Measurements from ENCODE around the gene PARP6.

PARP6 gene

DNA sequence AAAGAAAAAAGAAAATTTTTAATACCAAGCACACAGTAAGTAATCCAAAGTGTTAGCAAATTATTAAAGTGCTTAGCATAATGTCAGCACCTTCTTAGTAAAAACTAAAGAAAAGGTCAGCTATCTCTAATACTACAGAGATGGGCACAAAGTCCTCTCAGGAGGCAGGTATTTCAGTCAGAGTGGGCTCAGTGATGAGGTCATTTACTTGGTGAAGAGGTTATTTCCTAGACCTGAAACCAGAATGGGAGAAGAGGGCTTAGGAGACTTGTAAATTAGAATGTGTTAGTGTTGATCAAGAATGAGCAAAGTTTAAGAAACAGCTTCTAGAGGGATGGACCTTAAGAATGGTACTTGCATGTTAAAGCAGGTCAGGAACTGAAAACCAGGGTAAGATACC lies 32.7 kb downstream of the PARP6 start:
- Histone ChIP-seq H3K9me3 (ENCODE audit: low read length) (no peaks in the 10 kb centered on the region), H3K4me1 (ENCODE audit: insufficient read depth, low read length) (peaks cover 7% of the 10 kb centered on the region), H3K27me3 (ENCODE audit: control insufficient read depth in 1 of 2, insufficient read depth in 2 of 2, low read length in 2 of 2) (no peaks in the 10 kb centered on the region), H3K4me3 (ENCODE audit: low read depth in 1 of 2, low read length in 2 of 2) (no peak overlapping the region), H3K36me3 (ENCODE audit: insufficient read depth, low read length) (peaks cover 39% of the 10 kb centered on the region), H3K9ac (ENCODE audit: low read length) (no peak overlapping the region), H3K27ac (ENCODE audit: low read depth, low read length) (no peak overlapping the region)

DNA sequence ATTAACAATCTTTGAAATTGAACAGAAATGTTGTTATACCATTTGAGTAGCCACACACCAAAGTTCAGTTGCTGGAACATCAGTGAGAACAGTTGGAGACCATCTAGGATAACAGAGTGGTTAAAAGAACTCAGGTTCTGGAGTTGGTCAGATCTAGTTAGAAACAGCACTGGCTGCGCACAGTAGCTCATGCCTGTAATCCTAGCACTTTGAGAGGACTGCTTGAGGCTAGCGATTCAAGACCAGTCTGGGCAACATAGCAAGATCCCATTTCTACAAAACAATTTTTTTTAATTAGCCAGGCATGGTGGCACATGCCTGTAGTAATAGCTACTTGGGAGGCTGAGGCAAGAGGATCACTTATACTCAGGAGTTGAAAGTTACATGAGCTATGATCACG lies 33.8 kb downstream of the PARP6 start:
- Histone ChIP-seq H3K4me1 (ENCODE audit: insufficient read depth, low read length) (peaks cover 7% of the 10 kb centered on the region), H3K9me3 (ENCODE audit: low read length) (no peaks in the 10 kb centered on the region), H3K27me3 (ENCODE audit: control insufficient read depth in 1 of 2, insufficient read depth in 2 of 2, low read length in 2 of 2) (no peaks in the 10 kb centered on the region), H3K9ac (ENCODE audit: low read length) (no peak overlapping the region), H3K27ac (ENCODE audit: low read depth, low read length) (no peak overlapping the region), H3K36me3 (ENCODE audit: insufficient read depth, low read length) (peaks cover 30% of the 10 kb centered on the region), H3K4me3 (ENCODE audit: low read depth in 1 of 2, low read length in 2 of 2) (no peak overlapping the region)

- no peak overlapping the region for H3K9ac ChIP-seq (ENCODE audit: low read length)
- H3K4me3 ChIP-seq (ENCODE audit: low read depth in 1 of 2, low read length in 2 of 2), result no peak overlapping the region
- peaks cover 26% of the 10 kb centered on the region for H3K36me3 ChIP-seq (ENCODE audit: insufficient read depth, low read length)
- H3K27me3 ChIP-seq (ENCODE audit: control insufficient read depth in 1 of 2, insufficient read depth in 2 of 2, low read length in 2 of 2), result no peaks in the 10 kb centered on the region
- H3K9me3 ChIP-seq (ENCODE audit: low read length), result no peaks in the 10 kb centered on the region
- H3K27ac ChIP-seq (ENCODE audit: low read depth, low read length), result no peak overlapping the region
- peaks cover 7% of the 10 kb centered on the region for H3K4me1 ChIP-seq (ENCODE audit: insufficient read depth, low read length)
Observed at GRCh38 chr15:72237853-72238224, 34.5 kb downstream of the PARP6 start.

- Histone ChIP-seq H3K9ac (ENCODE audit: low read length) (no peak overlapping the region), H3K27ac (ENCODE audit: low read depth, low read length) (no peak overlapping the region), H3K36me3 (ENCODE audit: insufficient read depth, low read length) (peaks cover 20% of the 10 kb centered on the region), H3K27me3 (ENCODE audit: control insufficient read depth in 1 of 2, insufficient read depth in 2 of 2, low read length in 2 of 2) (no peaks in the 10 kb centered on the region), H3K4me1 (ENCODE audit: insufficient read depth, low read length) (peaks cover 9% of the 10 kb centered on the region), H3K4me3 (ENCODE audit: low read depth in 1 of 2, low read length in 2 of 2) (no peak overlapping the region), H3K9me3 (ENCODE audit: low read length) (no peaks in the 10 kb centered on the region)
Observed at GRCh38 chr15:72237029-72237852, 35.1 kb downstream of the PARP6 start.

DNA sequence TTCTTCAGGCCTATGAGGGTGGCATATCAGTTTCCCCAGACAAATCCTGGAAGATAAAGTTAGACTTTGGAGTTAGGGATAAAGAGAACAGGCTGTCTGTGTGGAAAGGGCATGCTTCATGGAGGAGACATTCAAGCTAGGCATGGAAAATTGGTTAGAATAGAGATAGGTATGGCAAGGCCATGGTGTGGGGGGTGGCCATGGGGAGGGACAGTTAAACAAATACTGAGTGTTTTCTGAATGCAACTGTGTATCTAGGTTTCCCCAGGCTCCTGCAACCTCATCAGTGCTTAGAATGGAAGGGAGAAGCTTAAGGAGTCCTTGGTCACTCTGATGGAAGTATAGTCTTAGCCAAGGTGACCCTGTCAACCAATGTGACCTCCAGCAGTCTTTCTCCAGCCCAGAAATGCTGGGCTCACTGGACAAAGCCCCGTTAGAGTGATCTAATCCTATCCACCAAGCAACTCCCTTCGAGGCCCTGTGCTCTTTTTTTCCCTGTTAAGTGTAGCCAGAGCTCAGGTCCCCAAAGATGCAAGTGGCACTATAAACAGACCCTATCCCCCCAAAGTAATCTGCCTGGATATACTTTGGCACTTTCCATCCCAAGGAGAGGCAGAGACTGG lies 35.9 kb downstream of the PARP6 start:
- Histone ChIP-seq H3K36me3 (ENCODE audit: insufficient read depth, low read length) (peaks cover 12% of the 10 kb centered on the region), H3K9me3 (ENCODE audit: low read length) (no peaks in the 10 kb centered on the region), H3K27me3 (ENCODE audit: control insufficient read depth in 1 of 2, insufficient read depth in 2 of 2, low read length in 2 of 2) (no peaks in the 10 kb centered on the region), H3K9ac (ENCODE audit: low read length) (no peak overlapping the region), H3K4me3 (ENCODE audit: low read depth in 1 of 2, low read length in 2 of 2) (no peak overlapping the region), H3K4me1 (ENCODE audit: insufficient read depth, low read length) (peaks cover 15% of the 10 kb centered on the region), H3K27ac (ENCODE audit: low read depth, low read length) (no peak overlapping the region)

- H3K27me3 ChIP-seq (ENCODE audit: control insufficient read depth in 1 of 2, insufficient read depth in 2 of 2, low read length in 2 of 2), result no peaks in the 10 kb centered on the region
- no peak overlapping the region for H3K9ac ChIP-seq (ENCODE audit: low read length)
- H3K4me1 ChIP-seq (ENCODE audit: insufficient read depth, low read length), result peaks cover 15% of the 10 kb centered on the region
- H3K4me3 ChIP-seq (ENCODE audit: low read depth in 1 of 2, low read length in 2 of 2), result no peak overlapping the region
- H3K36me3 ChIP-seq (ENCODE audit: insufficient read depth, low read length), result peaks cover under 1% of the 10 kb centered on the region
- no peak overlapping the region for H3K27ac ChIP-seq (ENCODE audit: low read depth, low read length)
- H3K9me3 ChIP-seq (ENCODE audit: low read length), result no peaks in the 10 kb centered on the region
Observed at GRCh38 chr15:72235298-72235697, 37.1 kb downstream of the PARP6 start.

DNA sequence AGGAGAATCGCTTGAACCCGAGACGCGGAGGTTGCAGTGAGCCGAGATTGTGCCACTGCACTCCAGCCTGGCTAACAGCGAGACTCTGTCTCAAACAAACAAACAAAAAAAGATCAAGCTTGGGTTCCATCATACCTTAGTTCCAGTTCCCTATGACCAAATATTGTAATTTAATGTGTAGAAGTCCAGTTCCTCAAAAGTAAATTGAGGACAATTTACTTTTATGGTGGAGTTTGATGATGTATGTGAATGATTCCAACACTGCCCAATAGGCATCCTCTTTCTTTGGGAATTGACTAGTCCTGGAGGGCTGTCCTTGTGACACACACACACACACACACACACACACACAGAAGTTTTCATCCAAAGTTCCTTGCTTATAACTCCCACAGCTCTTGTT lies 38.6 kb downstream of the PARP6 start:
- peaks cover 24% of the 10 kb centered on the region for H3K4me1 ChIP-seq (ENCODE audit: insufficient read depth, low read length)
- no peak overlapping the region for H3K9ac ChIP-seq (ENCODE audit: low read length)
- H3K27ac ChIP-seq (ENCODE audit: low read depth, low read length), result no peak overlapping the region

DNA sequence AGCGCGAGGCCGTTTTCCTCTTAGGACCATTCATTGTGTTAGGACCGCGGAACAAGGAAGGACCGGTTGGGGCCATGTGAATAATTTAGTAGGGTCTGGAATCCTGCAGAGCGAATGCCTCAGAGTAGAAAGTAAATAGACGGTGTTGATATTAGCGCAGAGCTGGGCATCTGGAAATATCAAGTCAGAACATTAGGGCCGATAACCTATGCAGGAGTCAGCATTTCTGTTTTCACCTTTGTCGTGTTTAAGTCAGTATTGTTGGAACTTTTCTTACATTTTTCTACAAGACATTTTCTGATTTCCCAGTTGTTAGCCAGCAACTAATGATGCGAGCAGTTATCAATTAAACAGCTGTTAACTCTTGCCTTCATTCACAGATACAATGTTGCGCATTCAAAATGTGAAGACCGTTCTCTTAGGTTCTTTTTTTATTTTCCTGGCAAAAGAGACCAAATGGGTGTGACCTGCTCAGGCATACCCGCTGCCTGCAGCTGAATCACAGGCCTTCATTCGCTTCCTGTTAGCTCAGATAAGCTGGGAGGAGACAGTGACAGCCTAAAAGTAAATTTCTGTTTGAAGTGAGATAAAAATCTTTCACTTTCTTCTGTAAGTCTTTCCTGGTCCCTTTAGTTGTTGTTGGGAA lies 40.4 kb downstream of the PARP6 start:
- H3K9ac ChIP-seq (ENCODE audit: low read length), result peak overlapping the region; percentile 46
- H3K27ac ChIP-seq (ENCODE audit: low read depth, low read length), result peak overlapping the region; percentile 98
- H3K36me3 ChIP-seq (ENCODE audit: insufficient read depth, low read length), result no peaks in the 10 kb centered on the region
- H3K4me3 ChIP-seq (ENCODE audit: low read depth in 1 of 2, low read length in 2 of 2), result peak overlapping the region; percentile 86 to 91
- H3K4me1 ChIP-seq (ENCODE audit: insufficient read depth, low read length), result peaks cover 36% of the 10 kb centered on the region
- no peaks in the 10 kb centered on the region for H3K9me3 ChIP-seq (ENCODE audit: low read length)
- H3K27me3 ChIP-seq (ENCODE audit: control insufficient read depth in 1 of 2, insufficient read depth in 2 of 2, low read length in 2 of 2), result no peaks in the 10 kb centered on the region

More for the DNA sequence above, 38.6 kb downstream of the PARP6 start:
- H3K4me3 ChIP-seq (ENCODE audit: low read depth in 1 of 2, low read length in 2 of 2), result no peak overlapping the region
- H3K36me3 ChIP-seq (ENCODE audit: insufficient read depth, low read length), result no peaks in the 10 kb centered on the region
- H3K9me3 ChIP-seq (ENCODE audit: low read length), result no peaks in the 10 kb centered on the region
- no peaks in the 10 kb centered on the region for H3K27me3 ChIP-seq (ENCODE audit: control insufficient read depth in 1 of 2, insufficient read depth in 2 of 2, low read length in 2 of 2)

DNA sequence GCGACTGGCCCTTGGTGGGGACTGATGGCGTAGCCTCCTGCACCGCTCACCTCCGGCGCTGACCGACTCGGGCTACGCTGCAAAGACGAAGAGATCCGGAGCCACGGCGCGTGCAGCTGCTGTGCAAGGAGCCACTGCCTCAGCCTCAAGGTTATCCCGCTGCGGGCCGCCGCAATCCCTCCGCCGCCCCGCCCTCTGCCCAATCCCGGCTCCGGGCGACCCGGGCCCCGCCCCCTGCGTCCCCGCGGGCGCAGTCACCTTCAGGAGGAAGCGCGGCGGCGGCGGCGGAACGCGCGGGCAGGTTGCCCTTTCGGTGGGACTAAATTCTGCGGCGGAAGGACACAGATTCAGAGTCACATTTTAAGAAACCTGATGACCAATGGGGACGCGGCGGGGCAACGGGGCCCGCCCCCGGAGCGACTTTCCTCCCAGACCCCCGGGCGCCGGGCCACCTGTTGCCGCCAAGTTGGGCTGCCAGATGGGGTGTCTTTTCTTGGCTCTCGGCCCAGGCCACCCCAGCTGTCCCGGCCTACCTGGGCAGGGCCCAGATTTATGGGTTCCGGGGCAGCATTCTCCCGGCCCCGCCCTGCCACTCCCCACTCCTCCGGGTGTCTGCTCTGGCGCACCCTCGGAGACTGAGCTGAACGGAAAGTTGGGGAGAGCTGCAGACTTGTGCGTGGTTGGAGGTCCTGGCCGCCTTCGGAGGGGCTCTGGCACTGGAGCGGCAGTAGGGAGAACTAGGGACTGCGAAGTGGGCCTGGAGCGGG lies 41.1 kb downstream of the PARP6 start, which contains the start of gene PKM:
Gene PKM (minus strand): TSS at position 125 of the 767 bp plus-strand sequence. CDS start 12,093 bp downstream, outside the sequence.
- Histone ChIP-seq H3K4me3 (ENCODE audit: low read depth in 1 of 2, low read length in 2 of 2) (peak within 1 kb of the TSS; percentile 86 to 91), H3K9me3 (ENCODE audit: low read length) (no peaks in the 10 kb centered on the region), H3K27me3 (ENCODE audit: control insufficient read depth in 1 of 2, insufficient read depth in 2 of 2, low read length in 2 of 2) (no peaks in the 10 kb centered on the region), H3K9ac (ENCODE audit: low read length) (peak within 1 kb of the TSS; percentile 81), H3K27ac (ENCODE audit: low read depth, low read length) (peak within 1 kb of the TSS; percentile 98), H3K4me1 (ENCODE audit: insufficient read depth, low read length) (peaks cover 38% of the 10 kb centered on the region), H3K36me3 (ENCODE audit: insufficient read depth, low read length) (no peaks in the 10 kb centered on the region)

- Histone ChIP-seq H3K27ac (ENCODE audit: low read depth, low read length) (peak overlapping the region; percentile 98), H3K9ac (ENCODE audit: low read length) (peak overlapping the region; percentile 81), H3K9me3 (ENCODE audit: low read length) (no peaks in the 10 kb centered on the region), H3K27me3 (ENCODE audit: control insufficient read depth in 1 of 2, insufficient read depth in 2 of 2, low read length in 2 of 2) (no peaks in the 10 kb centered on the region), H3K4me3 (ENCODE audit: low read depth in 1 of 2, low read length in 2 of 2) (peak overlapping the region; percentile 86 to 91), H3K4me1 (ENCODE audit: insufficient read depth, low read length) (peaks cover 46% of the 10 kb centered on the region), H3K36me3 (ENCODE audit: insufficient read depth, low read length) (no peaks in the 10 kb centered on the region)
Observed at GRCh38 chr15:72230197-72231065, 41.9 kb downstream of the PARP6 start.
